ENCODE measurements around the gene MSL3. TPM values are rescaled to one million over a fixed set of nuclear protein-coding genes. Genes with fewer than 3 reads are reported as not detected.

The MSL3 gene
- 10 to 100 TPM; 63.0 to 64.9 (median 63.3) TPM for total RNA-seq
- total RNA-seq (2013) = 74.2 TPM

- under 1% methylated on average over 71 of the region's 93 CpGs for WGBS (ENCODE audit: insufficient coverage)
- Histone ChIP-seq H3K4me3 (ENCODE audit: low read length) (peak within 1 kb of the TSS; percentile 96), H3K27ac (ENCODE audit: low read length) (peak within 1 kb of the TSS; percentile 86), H3K4me1 (ENCODE audit: control insufficient read depth, insufficient read depth, low read length) (peaks cover 14% of the 10 kb centered on the region), H3K9me3 (ENCODE audit: control insufficient read depth, insufficient read depth, low read length) (no peaks in the 10 kb centered on the region), H3K27me3 (ENCODE audit: control insufficient read depth, insufficient read depth, low read length) (no peaks in the 10 kb centered on the region), H3K36me3 (ENCODE audit: control insufficient read depth, insufficient read depth, low read length) (peaks cover 8% of the 10 kb centered on the region)
- H3K27me3 Mint-ChIP-seq (ENCODE audit: low read depth in 2 of 2) = peaks cover 5 to 7% of the 10 kb centered on the region in 2 donors
- H3K36me3 Mint-ChIP-seq = no peaks in the 10 kb centered on the region
- H3K4me3 Mint-ChIP-seq = peak within 1 kb of the TSS; percentile 91
- DNase-seq (peak; percentile 51 to 79), ATAC-seq (peak; percentile 55 to 73 (median 65))
- TF ChIP-seq CTCF (IDR thresholded peaks at IDR 0.05) = no peak
- intact Hi-C loops (cut with micrococcal nuclease) = loop anchor here (1.0 kb wide), 1 partner anchor 12 kb away; no protein-coding TSS in a partner anchor
- peaks cover 15 to 22% of the 10 kb centered on the region in 2 donors for H3K4me1 Mint-ChIP-seq
- H3K9me3 Mint-ChIP-seq = no peaks in the 10 kb centered on the region
- H3K27ac Mint-ChIP-seq = peak within 1 kb of the TSS; percentile 91 to 95
Observed at GRCh38 chrX:11757719-11758399, at the start of gene MSL3. Gene MSL3, plus strand, starts transcription at chrX:11758237. Its CDS starts 27 bp downstream, at chrX:11758264.

GRCh38 chrX:11722304-11722703 lies 35.7 kb upstream of the MSL3 start:
- no peaks in the 10 kb centered on the region for H3K36me3 ChIP-seq (ENCODE audit: control insufficient read depth, insufficient read depth, low read length)
- no peaks in the 10 kb centered on the region for H3K27me3 ChIP-seq (ENCODE audit: control insufficient read depth, insufficient read depth, low read length)
- no peaks in the 10 kb centered on the region for H3K9me3 Mint-ChIP-seq
- H3K27me3 Mint-ChIP-seq (ENCODE audit: low read depth in 2 of 2) = peaks cover 0 to 9% of the 10 kb centered on the region in 2 donors
- intact Hi-C loops (cut with micrococcal nuclease) = no loop called here
- TF ChIP-seq CTCF (IDR thresholded peaks at IDR 0.05) = no peak
- WGBS (ENCODE audit: insufficient coverage) = 86% methylated on average over 5 of the region's 5 CpGs
- H3K4me1 Mint-ChIP-seq = no peaks in the 10 kb centered on the region
- no peak overlapping the region for H3K27ac ChIP-seq (ENCODE audit: low read length)
- no peaks in the 10 kb centered on the region for H3K36me3 Mint-ChIP-seq
- no peaks in the 10 kb centered on the region for H3K4me1 ChIP-seq (ENCODE audit: control insufficient read depth, insufficient read depth, low read length)
- no peaks in the 10 kb centered on the region for H3K9me3 ChIP-seq (ENCODE audit: control insufficient read depth, insufficient read depth, low read length)
- no peak overlapping the region for H3K4me3 Mint-ChIP-seq
- DNase-seq = no peak
- no peak for ATAC-seq
- H3K4me3 ChIP-seq (ENCODE audit: low read length) = no peak overlapping the region
- no peak overlapping the region for H3K27ac Mint-ChIP-seq

- Histone ChIP-seq H3K4me1 (ENCODE audit: control insufficient read depth, insufficient read depth, low read length) (no peaks in the 10 kb centered on the region), H3K27ac (ENCODE audit: low read length) (no peak overlapping the region), H3K4me3 (ENCODE audit: low read length) (no peak overlapping the region), H3K36me3 (ENCODE audit: control insufficient read depth, insufficient read depth, low read length) (no peaks in the 10 kb centered on the region), H3K9me3 (ENCODE audit: control insufficient read depth, insufficient read depth, low read length) (no peaks in the 10 kb centered on the region), H3K27me3 (ENCODE audit: control insufficient read depth, insufficient read depth, low read length) (no peaks in the 10 kb centered on the region)
- intact Hi-C loops (cut with micrococcal nuclease) = no loop called here
- H3K9me3 Mint-ChIP-seq = no peaks in the 10 kb centered on the region
- 64% methylated on average over 4 of the region's 7 CpGs for WGBS (ENCODE audit: insufficient coverage)
- H3K27ac Mint-ChIP-seq = no peak overlapping the region
- H3K4me1 Mint-ChIP-seq = no peaks in the 10 kb centered on the region
- no peak overlapping the region for H3K4me3 Mint-ChIP-seq
- peaks cover 0 to 27% of the 10 kb centered on the region in 2 donors for H3K27me3 Mint-ChIP-seq (ENCODE audit: low read depth in 2 of 2)
- DNase-seq (peak in 1 of 2 donors; percentile 54), ATAC-seq (peak in 1 of 3 donors; percentile 41)
- TF ChIP-seq CTCF (IDR thresholded peaks at IDR 0.05) = no peak
- no peaks in the 10 kb centered on the region for H3K36me3 Mint-ChIP-seq
Observed at GRCh38 chrX:11724122-11725017, 33.7 kb upstream of the MSL3 start.
